CD4-positive, alpha-beta T cell (primary cell): ENCODE results near the gene MPP4. TPM values are rescaled to one million over a fixed set of nuclear protein-coding genes. Genes with fewer than 3 reads are reported as not detected.

ENCODE experiments used
- ATAC-seq: fragments of 200-7000 bp; cut with Tn5 transposase; one replicate; pipeline ENCODE4 v1.10.0; 2022; ENCODE audit warnings: mild to moderate bottlenecking; ENCODE audit not compliant: poor library complexity
- CTCF ChIA-PET: fragments of 350-600 bp; sonication (Branson Sonifier 250); formaldehyde crosslinking; loops from one replicate; lab custom pipeline; 2021; ENCODE audit warnings: antibody characterized with exemption, inconsistent platforms; lab: Charles Lee
- POLR2A ChIA-PET: fragments of 350-600 bp; sonication (Branson Sonifier 250); formaldehyde crosslinking; loops from one replicate; lab custom pipeline; 2021; ENCODE audit warnings: antibody characterized with exemption, inconsistent platforms; lab: Charles Lee
- DNase-seq, 14 experiments: peaks; one replicate each; pipeline ENCODE4 v3.0.0-alpha.2; 2013 to 2020; ENCODE audit warnings: mixed read lengths in 2 of 14
- H3K27ac ChIP-seq, 2 donors: one replicate each; pipeline versions ENCODE4 v1.5.1 to v1.7.0; 2013; ENCODE audit warnings: low read length in 2 of 2, low read depth in 1 of 2, mild to moderate bottlenecking in 1 of 2
- H3K27me3 ChIP-seq, 2 experiments: 1 replicate in 1 of 2; 2 replicates in 1 of 2; pipeline versions ENCODE4 v1.6.1 to v1.7.0; 2013; ENCODE audit warnings: low read length in 2 of 2, control low read depth in 1 of 2, mild to moderate bottlenecking in 1 of 2, moderate library complexity in 1 of 2; ENCODE audit not compliant: insufficient read depth in 2 of 2, control insufficient read depth in 1 of 2
- H3K36me3 ChIP-seq: one replicate; pipeline ENCODE4 v1.6.1; 2013; ENCODE audit warnings: low read length, control low read depth; ENCODE audit not compliant: insufficient read depth
- H3K4me1 ChIP-seq: one replicate; pipeline ENCODE4 v1.6.1; 2013; ENCODE audit warnings: low read length, control low read depth; ENCODE audit not compliant: insufficient read depth
- H3K4me3 ChIP-seq: one replicate; pipeline ENCODE4 v1.5.1; 2013; ENCODE audit warnings: mild to moderate bottlenecking, low read length, moderate library complexity
- H3K9me3 ChIP-seq, 2 experiments: 1 replicate in 1 of 2; 2 replicates in 1 of 2; pipeline versions ENCODE4 v1.6.1 to v1.7.0; 2013; ENCODE audit warnings: low read length in 2 of 2, mild to moderate bottlenecking in 2 of 2, control low read depth in 1 of 2, moderate library complexity in 1 of 2; ENCODE audit not compliant: control insufficient read depth in 1 of 2, insufficient read depth in 1 of 2
- H3K27ac Mint-ChIP-seq: one replicate; pipeline ENCODE4 v1.8.0; 2020; ENCODE audit warnings: mixed read lengths
- H3K27me3 Mint-ChIP-seq: one replicate; pipeline ENCODE4 v1.8.0; 2021; ENCODE audit warnings: mixed read lengths
- H3K36me3 Mint-ChIP-seq: one replicate; pipeline ENCODE4 v1.8.0; 2021; ENCODE audit warnings: low read depth, mixed read lengths
- H3K4me1 Mint-ChIP-seq: one replicate; pipeline ENCODE4 v1.8.0; 2021; ENCODE audit warnings: low read depth, mixed read lengths
- H3K4me3 Mint-ChIP-seq: one replicate; pipeline ENCODE4 v1.8.0; 2020; ENCODE audit warnings: mild to moderate bottlenecking, mixed read lengths
- H3K9me3 Mint-ChIP-seq: one replicate; pipeline ENCODE4 v1.8.0; 2020; ENCODE audit warnings: mixed read lengths
- intact Hi-C, 2 experiments: fragments of 100-400 bp; cut with DNase I in 1 of 2; cut with micrococcal nuclease in 1 of 2; formaldehyde crosslinking; loops; one replicate each; pipeline versions ENCODE4 v1.15.1 to v1.9.0; 2023 to 2025; cut with DNase I, micrococcal nuclease
- total RNA-seq, 174 experiments: library from RNA in 2 of 174; stranded (reverse) in 2 of 174; gene quantifications; one replicate each; pipeline ENCODE4 v1.2.3 and lab custom pipeline; 2021 to 2026
- TF ChIP-seq, protein P1 (sequence below): fragments of 200-600 bp; IDR thresholded peaks from one replicate; pipeline ENCODE4 v1.8.0; 2022; ENCODE audit warnings: antibody characterized with exemption, mild to moderate bottlenecking

Gene MPP4
- total RNA-seq, 2 experiments from 2014 or later = not detected

DNA sequence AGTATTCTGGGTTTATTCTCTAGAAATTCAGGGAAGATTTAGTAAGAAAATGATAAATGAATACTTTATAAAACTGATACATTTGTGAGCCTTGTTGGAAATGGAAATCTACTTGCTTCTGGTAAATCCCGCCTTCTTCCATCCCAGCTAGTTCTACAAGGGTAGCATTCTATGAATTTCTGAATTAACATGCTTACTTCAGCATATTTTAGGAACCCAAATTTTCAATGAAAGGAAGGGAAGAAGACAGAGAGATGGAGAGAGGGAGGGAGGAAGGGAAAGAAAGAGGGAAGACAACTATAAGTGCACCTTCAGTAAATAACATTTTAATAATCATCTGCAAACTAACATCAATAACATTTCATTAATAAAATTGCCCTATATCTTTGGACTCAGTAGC is 28.6 kb downstream of the MPP4 start:
- POLR2A ChIA-PET = no interaction called here
- intact Hi-C loops = no loop called here
- DNase-seq = no peak
- no peak overlapping the region for H3K4me3 Mint-ChIP-seq
- no peaks in the 10 kb centered on the region for H3K4me1 ChIP-seq
- H3K27ac Mint-ChIP-seq = no peak overlapping the region
- no peaks in the 10 kb centered on the region for H3K27me3 Mint-ChIP-seq
- H3K36me3 ChIP-seq = no peaks in the 10 kb centered on the region
- H3K9me3 Mint-ChIP-seq = no peaks in the 10 kb centered on the region
- TF ChIP-seq, protein P1, sequence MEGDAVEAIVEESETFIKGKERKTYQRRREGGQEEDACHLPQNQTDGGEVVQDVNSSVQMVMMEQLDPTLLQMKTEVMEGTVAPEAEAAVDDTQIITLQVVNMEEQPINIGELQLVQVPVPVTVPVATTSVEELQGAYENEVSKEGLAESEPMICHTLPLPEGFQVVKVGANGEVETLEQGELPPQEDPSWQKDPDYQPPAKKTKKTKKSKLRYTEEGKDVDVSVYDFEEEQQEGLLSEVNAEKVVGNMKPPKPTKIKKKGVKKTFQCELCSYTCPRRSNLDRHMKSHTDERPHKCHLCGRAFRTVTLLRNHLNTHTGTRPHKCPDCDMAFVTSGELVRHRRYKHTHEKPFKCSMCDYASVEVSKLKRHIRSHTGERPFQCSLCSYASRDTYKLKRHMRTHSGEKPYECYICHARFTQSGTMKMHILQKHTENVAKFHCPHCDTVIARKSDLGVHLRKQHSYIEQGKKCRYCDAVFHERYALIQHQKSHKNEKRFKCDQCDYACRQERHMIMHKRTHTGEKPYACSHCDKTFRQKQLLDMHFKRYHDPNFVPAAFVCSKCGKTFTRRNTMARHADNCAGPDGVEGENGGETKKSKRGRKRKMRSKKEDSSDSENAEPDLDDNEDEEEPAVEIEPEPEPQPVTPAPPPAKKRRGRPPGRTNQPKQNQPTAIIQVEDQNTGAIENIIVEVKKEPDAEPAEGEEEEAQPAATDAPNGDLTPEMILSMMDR = no peak
- no peaks in the 10 kb centered on the region for H3K4me1 Mint-ChIP-seq
- H3K27ac ChIP-seq = no peak overlapping the region
- no peak for ATAC-seq
- H3K9me3 ChIP-seq = no peaks in the 10 kb centered on the region
- H3K4me3 ChIP-seq = no peak overlapping the region
- no peaks in the 10 kb centered on the region for H3K27me3 ChIP-seq
- CTCF ChIA-PET = no interaction called here
- H3K36me3 Mint-ChIP-seq = no peaks in the 10 kb centered on the region

DNA sequence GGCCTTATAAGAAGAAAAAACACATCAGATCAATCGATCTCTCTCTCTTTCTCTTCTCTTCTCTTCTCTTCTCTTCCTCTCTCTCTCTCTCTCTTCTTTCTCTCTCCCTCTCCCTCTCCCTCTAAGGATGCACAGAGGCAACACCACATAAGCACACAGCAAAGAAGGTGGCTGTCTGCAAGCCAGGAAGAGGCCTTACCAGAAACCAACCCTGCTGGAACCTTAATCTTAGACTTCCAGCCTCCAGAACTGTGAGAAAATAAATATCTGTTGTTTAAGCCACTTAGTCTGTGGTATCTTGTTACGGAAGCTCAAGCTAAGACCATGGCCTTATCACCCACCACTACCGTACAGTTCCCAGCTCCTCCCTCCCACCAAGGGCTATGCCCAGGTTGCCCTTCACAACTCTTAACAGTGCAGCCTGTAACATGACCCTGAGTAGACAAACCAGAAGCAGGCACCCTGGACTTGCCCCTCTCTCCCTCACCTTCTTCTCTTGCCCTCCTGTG is 30.0 kb downstream of the MPP4 start:
- Mint-ChIP-seq H3K9me3 (no peaks in the 10 kb centered on the region), H3K4me3 (no peak overlapping the region), H3K4me1 (no peaks in the 10 kb centered on the region), H3K27me3 (no peaks in the 10 kb centered on the region), H3K36me3 (no peaks in the 10 kb centered on the region), H3K27ac (no peak overlapping the region)
- CTCF ChIA-PET = no interaction called here
- intact Hi-C loops = no loop called here
- no peak for DNase-seq
- Histone ChIP-seq H3K9me3 (no peaks in the 10 kb centered on the region), H3K36me3 (no peaks in the 10 kb centered on the region), H3K27me3 (no peaks in the 10 kb centered on the region), H3K4me3 (no peak overlapping the region), H3K4me1 (no peaks in the 10 kb centered on the region), H3K27ac (no peak overlapping the region)
- ATAC-seq = no peak
- TF ChIP-seq, protein P1 = no peak
- POLR2A ChIA-PET = no interaction called here

DNA sequence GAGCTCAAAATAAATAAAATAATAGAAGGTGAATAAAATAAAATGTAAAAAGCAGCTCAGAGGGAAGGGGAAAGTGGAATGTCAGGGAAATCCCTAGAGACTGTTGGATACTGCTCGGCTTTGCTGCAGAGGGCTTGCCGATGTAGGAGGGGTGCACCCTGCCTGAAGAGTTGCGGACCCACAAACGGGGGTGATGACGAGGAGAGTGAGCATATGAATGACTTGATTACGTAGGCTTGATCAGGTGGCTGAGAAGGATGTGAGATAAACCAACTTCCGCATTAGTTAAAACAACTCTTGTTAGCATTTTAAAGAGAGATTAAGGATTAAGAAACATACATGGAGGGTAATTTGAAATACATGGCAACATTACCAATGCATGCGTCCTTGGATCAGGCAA is 34.1 kb downstream of the MPP4 start:
- intact Hi-C loops = no loop called here
- ChIA-PET CTCF (interaction anchor here (0.7 kb wide), 1 partner anchor 1697 kb away, joined by 3 read pairs; no protein-coding TSS in a partner anchor), POLR2A (no interaction called here)
- Mint-ChIP-seq H3K9me3 (no peaks in the 10 kb centered on the region), H3K27ac (no peak overlapping the region), H3K4me1 (no peaks in the 10 kb centered on the region), H3K4me3 (no peak overlapping the region), H3K36me3 (no peaks in the 10 kb centered on the region), H3K27me3 (no peaks in the 10 kb centered on the region)
- Histone ChIP-seq H3K27ac (no peak overlapping the region), H3K4me1 (no peaks in the 10 kb centered on the region), H3K4me3 (no peak overlapping the region), H3K27me3 (no peaks in the 10 kb centered on the region), H3K9me3 (no peaks in the 10 kb centered on the region), H3K36me3 (no peaks in the 10 kb centered on the region)
- ATAC-seq = no peak
- no peak for DNase-seq
- TF ChIP-seq, protein P1 = no peak
